Measurements from ENCODE around the gene TANGO6. TPM values are rescaled to one million over a fixed set of nuclear protein-coding genes. Genes with fewer than 3 reads are reported as not detected.

TANGO6 gene
- total RNA-seq, 4 donors from 2014 or later = 16.7 to 24.4 (median 20.2) TPM

GRCh38 chr16:69085032-69085695 is 241.8 kb downstream of the TANGO6 start:
- TF ChIP-seq POLR2A (IDR thresholded peaks at IDR 0.05) (no peak), CTCF (IDR thresholded peaks at IDR 0.05) (no peak)
- Histone ChIP-seq H3K4me1 (peaks cover 41% of the 10 kb centered on the region in 2 donors), H3K4me3 (replicated peaks in 1 of 3) (no peak overlapping the region), H3K9me3 (no peaks in the 10 kb centered on the region), H3K27ac (peak overlapping the region in 2 of 3 donors; percentile 30 to 64), H3K27me3 (no peaks in the 10 kb centered on the region), H3K36me3 (no peaks in the 10 kb centered on the region)
- no peak for DNase-seq
- 88 to 89% methylated on average over 5 of the region's 5 CpGs for WGBS, 2 donors
- intact Hi-C loops (cut with DNase I) = no loop called here

- H3K4me3 ChIP-seq (replicated peaks in 1 of 3) = no peak overlapping the region
- H3K9me3 ChIP-seq = no peaks in the 10 kb centered on the region
- H3K4me1 ChIP-seq = peaks cover 41% of the 10 kb centered on the region in 2 donors
- 33 to 34% methylated on average over 3 of the region's 3 CpGs for WGBS, 2 donors
- H3K36me3 ChIP-seq = no peaks in the 10 kb centered on the region
- TF ChIP-seq CTCF (IDR thresholded peaks at IDR 0.05) = no peak
- no peak for TF ChIP-seq POLR2A (IDR thresholded peaks at IDR 0.05)
- H3K27ac ChIP-seq = peak overlapping the region; percentile 52 to 98 (median 83)
- intact Hi-C loops (cut with DNase I) = no loop called here
- peak; percentile 54 to 58 for DNase-seq
- H3K27me3 ChIP-seq = no peaks in the 10 kb centered on the region
These were observed 243.8 kb downstream of the TANGO6 start for GRCh38 chr16:69087161-69087581.

GRCh38 chr16:69088684-69089083 is 245.4 kb downstream of the TANGO6 start:
- Histone ChIP-seq H3K4me3 (replicated peaks in 1 of 3) (no peak overlapping the region), H3K4me1 (peaks cover 35 to 37% of the 10 kb centered on the region in 2 donors), H3K27me3 (no peaks in the 10 kb centered on the region), H3K9me3 (no peaks in the 10 kb centered on the region), H3K27ac (peak overlapping the region; percentile 62 to 98 (median 83)), H3K36me3 (no peaks in the 10 kb centered on the region)
- DNase-seq = no peak
- TF ChIP-seq POLR2A (IDR thresholded peaks at IDR 0.05) (no peak), CTCF (IDR thresholded peaks at IDR 0.05) (no peak)
- 63 to 77% methylated on average over 4 of the region's 4 CpGs for WGBS, 2 donors
- intact Hi-C loops (cut with DNase I) = no loop called here

- H3K9me3 ChIP-seq = no peaks in the 10 kb centered on the region
- intact Hi-C loops (cut with DNase I) = no loop called here
- peak; percentile 81 to 92 for DNase-seq
- H3K27ac ChIP-seq = peak overlapping the region; percentile 62 to 98 (median 83)
- TF ChIP-seq POLR2A (IDR thresholded peaks at IDR 0.05) (peak in 1 of 2 donors; percentile 23), CTCF (IDR thresholded peaks at IDR 0.05) (peak in 1 of 6 experiments; percentile 16)
- H3K4me3 ChIP-seq (replicated peaks in 1 of 3) = no peak overlapping the region
- H3K27me3 ChIP-seq = no peaks in the 10 kb centered on the region
- WGBS, 2 donors = 32 to 48% methylated on average over 12 to 16 of the region's 16 CpGs
- H3K36me3 ChIP-seq = no peaks in the 10 kb centered on the region
- H3K4me1 ChIP-seq = peaks cover 32 to 37% of the 10 kb centered on the region in 2 donors
These were observed 246.0 kb downstream of the TANGO6 start for GRCh38 chr16:69089091-69089910.

- H3K27ac ChIP-seq = peak overlapping the region; percentile 78 to 87 (median 84)
- intact Hi-C loops (cut with DNase I) = no loop called here
- peaks cover 23 to 40% of the 10 kb centered on the region in 2 donors for H3K4me1 ChIP-seq
- peak in 1 of 2 donors; percentile 22 for TF ChIP-seq POLR2A (IDR thresholded peaks at IDR 0.05)
- TF ChIP-seq CTCF (IDR thresholded peaks at IDR 0.05) = no peak
- no peaks in the 10 kb centered on the region for H3K9me3 ChIP-seq
- DNase-seq = peak; percentile 69 to 72
- H3K36me3 ChIP-seq = no peaks in the 10 kb centered on the region
- 30 to 41% methylated on average over 3 of the region's 3 CpGs for WGBS, 2 donors
- H3K4me3 ChIP-seq (replicated peaks in 1 of 3) = no peak overlapping the region
- H3K27me3 ChIP-seq = no peaks in the 10 kb centered on the region
These were observed 250.6 kb downstream of the TANGO6 start for GRCh38 chr16:69093974-69094373.
